K562 (cell line): ENCODE results near the gene VSIG4. TPM values are rescaled to one million over a fixed set of nuclear protein-coding genes. Genes with fewer than 3 reads are reported as not detected.

ENCODE experiments used
- ASH1L ChIP-seq: fragments of 450-650 bp; IDR thresholded peaks from 2 replicates; pipeline ENCODE4 v1.6.1; 2018; ENCODE audit warnings: borderline replicate concordance, mild to moderate bottlenecking, low read depth; ENCODE audit not compliant: partially characterized antibody
- BMI1 ChIP-seq: fragments of 150-350 bp; IDR thresholded peaks from 2 replicates; pipeline ENCODE4 v1.6.1; 2014; ENCODE audit warnings: low read length
- CEBPG ChIP-seq, 3 experiments: fragments of 200-800 bp in 1 of 3; sonication (Bioruptor generic) in 1 of 3; sonication (generic) in 1 of 3; formaldehyde crosslinking in 1 of 3; IDR thresholded peaks in 2 of 3; conservative IDR thresholded peaks in 1 of 3; 2 replicates each; pipeline versions ENCODE4 v1.6.1 to v1.8.0; 2016 to 2022; ENCODE audit warnings: missing compliant biosample characterization in 2 of 3, missing genetic modification characterization in 2 of 3, mild to moderate bottlenecking in 1 of 3, missing genetic modification reagents in 1 of 3
- CREBBP ChIP-seq: IDR thresholded peaks from one replicate; pipeline ENCODE4 v1.6.1; 2012; ENCODE audit warnings: low read depth, mild to moderate bottlenecking, control low read depth, inconsistent platforms, low read length
- CREM ChIP-seq: IDR thresholded peaks from 2 replicates; pipeline ENCODE4 v1.6.1; 2014; ENCODE audit warnings: antibody characterized with exemption, low read depth
- KAT8 ChIP-seq: fragments of 450-650 bp; IDR thresholded peaks from 2 replicates; pipeline ENCODE4 v1.6.1; 2016; ENCODE audit warnings: low read depth, mild to moderate bottlenecking
- KDM5B ChIP-seq: fragments of 200-600 bp; sonication (generic); IDR thresholded peaks from 2 replicates; pipeline ENCODE4 v1.6.1; 2012; ENCODE audit warnings: low read depth, mild to moderate bottlenecking, moderate library complexity, low read length, control low read depth, inconsistent platforms; ENCODE audit not compliant: insufficient replicate concordance
- KHSRP ChIP-seq: fragments of 450-650 bp; IDR thresholded peaks from 2 replicates; pipeline ENCODE4 v1.6.1; 2017
- LARP7 ChIP-seq: fragments of 450-650 bp; IDR thresholded peaks from 2 replicates; pipeline ENCODE4 v1.6.1; 2016
- RBFOX2 ChIP-seq: fragments of 200-400 bp; formaldehyde crosslinking; IDR thresholded peaks from 2 replicates; pipeline ENCODE4 v1.6.1; 2017; ENCODE audit warnings: low read depth, mild to moderate bottlenecking, low read length, moderate library complexity
- RFX5 ChIP-seq: IDR thresholded peaks from 2 replicates; pipeline ENCODE4 v1.6.1; 2011; ENCODE audit warnings: low read depth, mild to moderate bottlenecking, improper control_type of control experiment, low read length
- SAFB2 ChIP-seq: fragments of 200-400 bp; formaldehyde crosslinking; IDR thresholded peaks from 2 replicates; pipeline ENCODE4 v1.6.1; 2018; ENCODE audit warnings: borderline replicate concordance, low read length, low read depth, moderate library complexity; ENCODE audit not compliant: severe bottlenecking
- VEZF1 ChIP-seq: fragments of 200-800 bp; sonication (Bioruptor generic); IDR thresholded peaks from 2 replicates; pipeline ENCODE4 v1.6.1; 2017; ENCODE audit warnings: missing genetic modification characterization, missing compliant biosample characterization
- ZNF12 ChIP-seq: sonication (generic); formaldehyde crosslinking; IDR thresholded peaks from 2 replicates; pipeline ENCODE4 v1.4.0; 2020; ENCODE audit warnings: mild to moderate bottlenecking, missing genetic modification reagents
- ZNF584 ChIP-seq: fragments of 200-800 bp; sonication (Bioruptor generic); IDR thresholded peaks from 2 replicates; pipeline ENCODE4 v1.6.1; 2016; ENCODE audit warnings: low read depth, mild to moderate bottlenecking, missing genetic modification characterization, missing compliant biosample characterization
- polyA plus RNA-seq, 8 experiments: library from polyadenylated mRNA; depleted of rRNA in 4 of 8; stranded (reverse) in 5 of 8; unstranded in 3 of 8; fragments of >200 nt; fragmentation: Nextera tagmentation in 2 of 8; fragmentation: Illumina TruSeq in 1 of 8; extraction: Ambion mirVana in 2 of 8; extraction: Trizol in 1 of 8; gene quantifications; 2 replicates each; pipeline versions ENCODE4 v1.2.1 to v1.2.3, GENCODE V29; 2011 to 2014; ENCODE audit warnings: inconsistent platforms in 1 of 8, missing spikeins in 1 of 8
- total RNA-seq, 7 experiments: library from RNA; depleted of rRNA in 6 of 7; stranded (reverse); fragments of >200 nt in 6 of 7; fragmentation: Illumina TruSeq in 2 of 7; extraction: Trizol in 2 of 7; gene quantifications; 2 replicates each; pipeline versions ENCODE4 v1.2.1 to v1.2.3, GENCODE V29; 2011 to 2021; ENCODE audit warnings: low replicate concordance in 1 of 7
- TF ChIP-seq, protein P1 (sequence below): fragments of 450-650 bp; formaldehyde crosslinking; IDR thresholded peaks from 2 replicates; pipeline ENCODE4 v1.4.0; 2020; ENCODE audit warnings: mild to moderate bottlenecking, moderate library complexity
- TF ChIP-seq, protein P2 (sequence below): sonication (generic); formaldehyde crosslinking; IDR thresholded peaks from 2 replicates; pipeline ENCODE4 v1.4.0; 2020; ENCODE audit warnings: mild to moderate bottlenecking, missing genetic modification reagents
- TF ChIP-seq, protein P3 (sequence below): fragments of 450-650 bp; IDR thresholded peaks from 2 replicates; pipeline ENCODE4 v1.6.1; 2018; ENCODE audit warnings: mild to moderate bottlenecking, low read depth; ENCODE audit not compliant: partially characterized antibody
- TF ChIP-seq, protein P4 (sequence below): sonication (generic); IDR thresholded peaks from 2 replicates; pipeline ENCODE4 v1.6.1; 2016

VSIG4 gene
- total and polyA plus RNA-seq, 9 of the 15 experiments (the other 6 are each of a cell fraction or from before 2014, with no cell fraction given) = 0.22 to 1.6 (median 0.46) TPM; not detected in 1

DNA sequence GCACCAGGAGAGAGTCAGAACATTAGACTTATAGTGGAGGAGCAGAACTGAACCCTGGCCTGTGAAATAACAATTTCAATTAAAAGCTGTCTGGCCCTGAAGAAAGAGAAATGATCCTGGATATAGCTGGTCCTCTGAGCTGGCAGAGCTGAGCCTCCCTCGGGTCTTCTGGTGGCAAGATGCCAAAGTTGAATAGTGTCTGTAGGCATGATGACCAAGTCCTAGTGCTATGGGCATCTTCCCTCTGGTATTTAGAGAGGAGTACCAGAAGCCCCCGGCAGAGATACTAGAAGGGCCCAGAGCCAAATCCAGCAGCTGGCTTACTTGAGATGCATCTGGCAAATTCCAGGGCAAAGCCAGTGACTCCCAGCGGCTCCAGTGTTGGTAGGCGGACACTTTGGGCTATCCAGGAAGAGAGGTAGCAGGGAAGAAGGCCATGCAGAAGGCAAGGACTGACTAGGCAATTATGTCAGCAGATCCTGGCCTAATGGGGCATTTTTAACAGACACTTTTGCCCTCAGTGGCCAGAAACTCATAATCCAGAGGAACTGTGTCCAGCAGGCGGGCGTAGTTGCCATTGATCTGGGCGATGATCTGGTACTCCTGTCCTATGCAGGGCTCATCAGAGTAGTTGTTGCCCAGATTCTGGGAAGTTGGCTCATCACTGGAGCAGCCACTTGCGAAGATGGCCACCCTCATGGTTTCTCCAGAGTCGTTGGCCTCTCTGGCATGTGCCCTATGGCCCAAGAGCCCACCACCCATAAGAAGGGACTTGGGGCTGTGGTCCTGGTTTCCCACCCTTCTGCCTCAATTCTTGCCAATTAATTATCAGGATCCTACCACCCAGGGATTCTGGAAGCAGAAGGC, 17.9 kb downstream of the VSIG4 start (continued):
- TF ChIP-seq, protein P1, sequence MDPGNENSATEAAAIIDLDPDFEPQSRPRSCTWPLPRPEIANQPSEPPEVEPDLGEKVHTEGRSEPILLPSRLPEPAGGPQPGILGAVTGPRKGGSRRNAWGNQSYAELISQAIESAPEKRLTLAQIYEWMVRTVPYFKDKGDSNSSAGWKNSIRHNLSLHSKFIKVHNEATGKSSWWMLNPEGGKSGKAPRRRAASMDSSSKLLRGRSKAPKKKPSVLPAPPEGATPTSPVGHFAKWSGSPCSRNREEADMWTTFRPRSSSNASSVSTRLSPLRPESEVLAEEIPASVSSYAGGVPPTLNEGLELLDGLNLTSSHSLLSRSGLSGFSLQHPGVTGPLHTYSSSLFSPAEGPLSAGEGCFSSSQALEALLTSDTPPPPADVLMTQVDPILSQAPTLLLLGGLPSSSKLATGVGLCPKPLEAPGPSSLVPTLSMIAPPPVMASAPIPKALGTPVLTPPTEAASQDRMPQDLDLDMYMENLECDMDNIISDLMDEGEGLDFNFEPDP (CRISPR knock-in tag) = peak; percentile 59; the same call in 1 of the 2 replicates
- no peak for TF ChIP-seq VEZF1 (CRISPR knock-in tag)
- TF ChIP-seq RFX5 = no peak
- no peak for TF ChIP-seq CREBBP
- TF ChIP-seq, protein P2, sequence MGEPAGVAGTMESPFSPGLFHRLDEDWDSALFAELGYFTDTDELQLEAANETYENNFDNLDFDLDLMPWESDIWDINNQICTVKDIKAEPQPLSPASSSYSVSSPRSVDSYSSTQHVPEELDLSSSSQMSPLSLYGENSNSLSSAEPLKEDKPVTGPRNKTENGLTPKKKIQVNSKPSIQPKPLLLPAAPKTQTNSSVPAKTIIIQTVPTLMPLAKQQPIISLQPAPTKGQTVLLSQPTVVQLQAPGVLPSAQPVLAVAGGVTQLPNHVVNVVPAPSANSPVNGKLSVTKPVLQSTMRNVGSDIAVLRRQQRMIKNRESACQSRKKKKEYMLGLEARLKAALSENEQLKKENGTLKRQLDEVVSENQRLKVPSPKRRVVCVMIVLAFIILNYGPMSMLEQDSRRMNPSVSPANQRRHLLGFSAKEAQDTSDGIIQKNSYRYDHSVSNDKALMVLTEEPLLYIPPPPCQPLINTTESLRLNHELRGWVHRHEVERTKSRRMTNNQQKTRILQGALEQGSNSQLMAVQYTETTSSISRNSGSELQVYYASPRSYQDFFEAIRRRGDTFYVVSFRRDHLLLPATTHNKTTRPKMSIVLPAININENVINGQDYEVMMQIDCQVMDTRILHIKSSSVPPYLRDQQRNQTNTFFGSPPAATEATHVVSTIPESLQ (CRISPR knock-in tag) = no peak
- TF ChIP-seq RBFOX2 = peak; percentile 56
- peak; percentile 3; the same call in 1 of the 2 replicates for TF ChIP-seq CREM
- TF ChIP-seq ASH1L = no peak
- TF ChIP-seq LARP7 = no peak
- no peak for TF ChIP-seq KAT8
- TF ChIP-seq ZNF584 (CRISPR knock-in tag) = no peak
- no peak for TF ChIP-seq BMI1
- TF ChIP-seq ZNF12 (CRISPR knock-in tag) = no peak
- no peak for TF ChIP-seq KHSRP
- no peak for TF ChIP-seq SAFB2
- TF ChIP-seq, protein P3, sequence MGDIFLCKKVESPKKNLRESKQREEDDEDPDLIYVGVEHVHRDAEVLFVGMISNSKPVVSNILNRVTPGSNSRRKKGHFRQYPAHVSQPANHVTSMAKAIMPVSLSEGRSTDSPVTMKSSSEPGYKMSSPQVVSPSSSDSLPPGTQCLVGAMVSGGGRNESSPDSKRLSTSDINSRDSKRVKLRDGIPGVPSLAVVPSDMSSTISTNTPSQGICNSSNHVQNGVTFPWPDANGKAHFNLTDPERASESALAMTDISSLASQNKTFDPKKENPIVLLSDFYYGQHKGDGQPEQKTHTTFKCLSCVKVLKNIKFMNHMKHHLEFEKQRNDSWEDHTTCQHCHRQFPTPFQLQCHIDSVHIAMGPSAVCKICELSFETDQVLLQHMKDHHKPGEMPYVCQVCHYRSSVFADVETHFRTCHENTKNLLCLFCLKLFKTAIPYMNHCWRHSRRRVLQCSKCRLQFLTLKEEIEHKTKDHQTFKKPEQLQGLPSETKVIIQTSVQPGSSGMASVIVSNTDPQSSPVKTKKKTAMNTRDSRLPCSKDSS = no peak
- TF ChIP-seq, protein P4, sequence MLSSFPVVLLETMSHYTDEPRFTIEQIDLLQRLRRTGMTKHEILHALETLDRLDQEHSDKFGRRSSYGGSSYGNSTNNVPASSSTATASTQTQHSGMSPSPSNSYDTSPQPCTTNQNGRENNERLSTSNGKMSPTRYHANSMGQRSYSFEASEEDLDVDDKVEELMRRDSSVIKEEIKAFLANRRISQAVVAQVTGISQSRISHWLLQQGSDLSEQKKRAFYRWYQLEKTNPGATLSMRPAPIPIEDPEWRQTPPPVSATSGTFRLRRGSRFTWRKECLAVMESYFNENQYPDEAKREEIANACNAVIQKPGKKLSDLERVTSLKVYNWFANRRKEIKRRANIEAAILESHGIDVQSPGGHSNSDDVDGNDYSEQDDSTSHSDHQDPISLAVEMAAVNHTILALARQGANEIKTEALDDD = peak; percentile 69
- TF ChIP-seq CEBPG (CRISPR knock-in tag; IDR thresholded peaks at IDR 0.05) = no peak
- no peak for TF ChIP-seq CEBPG (tag; conservative IDR thresholded peaks at IDR 0.05 in 1 of 2, IDR thresholded peaks at IDR 0.05 in 1 of 2)
- no peak for TF ChIP-seq KDM5B
